BJ (cell line): ENCODE data around the gene KMO. TPM values are rescaled to one million over a fixed set of nuclear protein-coding genes. Genes with fewer than 3 reads are reported as not detected.

Experiments used
- CTCF ChIA-PET: fragments of 350-600 bp; formaldehyde crosslinking; extraction: SDS; loops from one replicate; lab custom pipeline; 2021; ENCODE audit warnings: antibody characterized with exemption, inconsistent platforms; lab: Yijun Ruan, JAX
- POLR2A ChIA-PET: fragments of 300-600 bp; sonication (Branson Sonifier 250); formaldehyde crosslinking; extraction: SDS; loops from one replicate; lab custom pipeline; 2021; ENCODE audit warnings: antibody characterized with exemption; lab: Charles Lee
- DNase-seq: peaks from one replicate; pipeline ENCODE4 v3.0.0-alpha.2; 2011; ENCODE audit warnings: low read depth
- H3K27me3 ChIP-seq: 2 replicates; pipeline ENCODE4 v1.6.0; 2011; ENCODE audit warnings: low read length; ENCODE audit not compliant: control insufficient read depth, insufficient read depth
- H3K36me3 ChIP-seq: 2 replicates; pipeline ENCODE4 v1.5.1; 2011; ENCODE audit warnings: low read length; ENCODE audit not compliant: control insufficient read depth, insufficient read depth
- H3K4me3 ChIP-seq: 2 replicates; pipeline ENCODE4 v1.5.1; 2011; ENCODE audit warnings: low read depth, mild to moderate bottlenecking, control low read depth, low read length
- polyA plus RNA-seq: library from polyadenylated mRNA; depleted of rRNA; stranded (reverse); fragments of >200 nt; gene quantifications from 2 replicates; pipeline ENCODE4 v1.2.3, GENCODE V29; 2011
- TF ChIP-seq, protein P1 (sequence below): IDR thresholded peaks from 2 replicates; pipeline ENCODE4 v1.5.1; 2011; ENCODE audit warnings: low read depth, mild to moderate bottlenecking, control low read depth, inconsistent platforms, low read length, moderate library complexity; ENCODE audit not compliant: insufficient read depth

Gene KMO
- polyA plus RNA-seq, 1 experiment, result not detected

DNA sequence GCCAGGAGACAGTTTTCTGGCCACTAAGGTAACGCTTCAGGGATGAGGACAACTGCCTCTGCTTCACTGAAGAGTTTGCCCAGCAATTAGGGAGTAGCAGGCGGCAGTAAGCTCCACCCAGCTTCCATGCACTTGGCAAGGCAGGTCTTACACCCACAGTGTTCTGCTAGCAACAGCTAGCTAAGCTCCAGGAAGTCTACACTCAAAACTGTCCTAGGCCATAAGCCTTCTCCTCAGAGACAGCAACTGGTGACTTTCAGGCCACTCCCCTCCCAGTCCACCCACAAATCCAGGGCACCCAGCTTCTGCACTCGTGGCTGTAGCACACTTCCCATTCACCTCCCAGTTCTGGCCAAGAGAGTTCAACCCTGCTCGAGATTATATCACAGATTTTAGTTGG lies 47.3 kb downstream of the KMO start:
- ChIA-PET CTCF (no interaction called here), POLR2A (no interaction called here)
- no peak for DNase-seq

DNA sequence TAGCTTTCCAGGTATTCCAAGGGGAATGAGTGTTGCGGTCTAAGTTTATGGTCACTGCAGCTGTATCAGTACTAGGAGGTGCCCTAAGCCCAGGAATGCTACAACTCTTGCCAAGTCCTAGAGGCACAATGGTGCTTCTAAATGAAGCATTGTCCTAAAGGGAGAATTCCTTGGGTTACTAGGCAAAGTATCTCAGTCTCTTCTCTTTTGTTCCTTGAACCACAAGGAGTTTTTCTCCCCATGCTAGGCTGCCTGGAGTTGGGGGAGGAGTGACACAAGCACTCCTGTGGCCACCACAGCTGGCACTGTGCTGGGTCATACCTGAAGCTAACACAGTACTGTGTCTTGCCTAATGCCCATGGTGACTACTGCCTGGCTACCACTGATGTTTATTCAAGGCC lies 50.7 kb downstream of the KMO start:
- ChIA-PET POLR2A (no interaction called here), CTCF (interaction anchor here (1.2 kb wide), 1 partner anchor 264 kb away, joined by 4 read pairs; no protein-coding TSS in a partner anchor)
- Histone ChIP-seq H3K27me3 (no peaks in the 10 kb centered on the region), H3K4me3 (no peak overlapping the region), H3K36me3 (no peaks in the 10 kb centered on the region)
- DNase-seq, result no peak
- TF ChIP-seq, protein P1, sequence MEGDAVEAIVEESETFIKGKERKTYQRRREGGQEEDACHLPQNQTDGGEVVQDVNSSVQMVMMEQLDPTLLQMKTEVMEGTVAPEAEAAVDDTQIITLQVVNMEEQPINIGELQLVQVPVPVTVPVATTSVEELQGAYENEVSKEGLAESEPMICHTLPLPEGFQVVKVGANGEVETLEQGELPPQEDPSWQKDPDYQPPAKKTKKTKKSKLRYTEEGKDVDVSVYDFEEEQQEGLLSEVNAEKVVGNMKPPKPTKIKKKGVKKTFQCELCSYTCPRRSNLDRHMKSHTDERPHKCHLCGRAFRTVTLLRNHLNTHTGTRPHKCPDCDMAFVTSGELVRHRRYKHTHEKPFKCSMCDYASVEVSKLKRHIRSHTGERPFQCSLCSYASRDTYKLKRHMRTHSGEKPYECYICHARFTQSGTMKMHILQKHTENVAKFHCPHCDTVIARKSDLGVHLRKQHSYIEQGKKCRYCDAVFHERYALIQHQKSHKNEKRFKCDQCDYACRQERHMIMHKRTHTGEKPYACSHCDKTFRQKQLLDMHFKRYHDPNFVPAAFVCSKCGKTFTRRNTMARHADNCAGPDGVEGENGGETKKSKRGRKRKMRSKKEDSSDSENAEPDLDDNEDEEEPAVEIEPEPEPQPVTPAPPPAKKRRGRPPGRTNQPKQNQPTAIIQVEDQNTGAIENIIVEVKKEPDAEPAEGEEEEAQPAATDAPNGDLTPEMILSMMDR, result no peak

More for the DNA sequence above, 47.3 kb downstream of the KMO start:
- Histone ChIP-seq H3K27me3 (no peaks in the 10 kb centered on the region), H3K36me3 (no peaks in the 10 kb centered on the region), H3K4me3 (no peak overlapping the region)
- TF ChIP-seq, protein P1, result no peak

DNA sequence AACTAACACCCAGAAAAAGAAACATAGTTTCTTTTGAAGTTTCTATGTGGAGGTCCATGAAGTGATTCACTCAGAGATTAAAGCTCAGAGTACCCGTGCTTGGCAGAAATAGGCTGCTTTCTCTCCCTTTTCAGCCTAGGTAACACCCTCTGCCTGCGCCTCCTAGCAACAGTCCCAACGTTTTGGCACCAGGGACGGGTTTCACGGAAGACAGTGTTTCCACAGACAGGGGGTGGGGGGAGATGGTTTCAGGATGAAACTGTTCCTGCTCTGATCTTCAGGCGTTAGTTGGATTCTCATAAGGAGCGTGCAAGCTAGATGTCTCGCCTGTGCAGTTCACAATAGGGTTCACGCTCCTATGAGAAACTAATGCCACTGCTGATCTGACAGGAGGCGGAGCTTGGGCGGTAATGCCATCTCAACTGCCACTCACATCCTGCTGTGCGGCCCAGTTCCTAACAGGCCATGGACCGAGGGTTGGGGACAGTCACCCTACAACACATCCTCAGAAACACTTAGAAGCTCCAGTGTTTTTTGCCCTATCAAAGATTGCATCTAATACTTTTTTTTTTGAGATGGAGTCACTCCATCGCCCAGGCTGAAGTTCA lies 54.8 kb downstream of the KMO start:
- no peak overlapping the region for H3K4me3 ChIP-seq
- no peaks in the 10 kb centered on the region for H3K27me3 ChIP-seq
- POLR2A ChIA-PET, result no interaction called here
- TF ChIP-seq, protein P1, result no peak
- no peaks in the 10 kb centered on the region for H3K36me3 ChIP-seq
- CTCF ChIA-PET, result interaction anchor here (0.8 kb wide), 1 partner anchor 10 kb away, joined by 3 read pairs; no protein-coding TSS in a partner anchor
- DNase-seq, result no peak

DNA sequence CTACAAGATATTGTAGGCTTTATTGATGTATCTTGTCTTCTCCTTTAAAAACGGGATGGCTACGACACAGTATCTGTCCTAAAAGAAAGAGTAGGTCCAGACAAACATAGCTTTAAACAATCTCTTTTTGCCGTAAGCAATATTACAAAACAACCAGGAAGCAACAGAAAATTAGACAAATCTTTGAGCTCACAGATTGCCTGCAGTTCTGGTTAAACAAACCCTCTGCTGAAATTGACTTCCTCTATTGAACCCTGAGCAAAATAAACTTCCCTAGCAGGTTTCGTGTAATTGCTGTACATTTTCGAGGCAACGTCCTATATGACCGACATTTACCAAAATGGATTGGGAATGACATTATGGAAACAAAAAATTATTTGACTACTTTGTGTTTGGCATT lies 57.3 kb downstream of the KMO start:
- Histone ChIP-seq H3K27me3 (no peaks in the 10 kb centered on the region), H3K4me3 (no peak overlapping the region), H3K36me3 (peaks cover 1% of the 10 kb centered on the region; the same call in 1 of the 2 replicates)
- TF ChIP-seq, protein P1, result no peak
- ChIA-PET CTCF (no interaction called here), POLR2A (no interaction called here)
- no peak for DNase-seq

DNA sequence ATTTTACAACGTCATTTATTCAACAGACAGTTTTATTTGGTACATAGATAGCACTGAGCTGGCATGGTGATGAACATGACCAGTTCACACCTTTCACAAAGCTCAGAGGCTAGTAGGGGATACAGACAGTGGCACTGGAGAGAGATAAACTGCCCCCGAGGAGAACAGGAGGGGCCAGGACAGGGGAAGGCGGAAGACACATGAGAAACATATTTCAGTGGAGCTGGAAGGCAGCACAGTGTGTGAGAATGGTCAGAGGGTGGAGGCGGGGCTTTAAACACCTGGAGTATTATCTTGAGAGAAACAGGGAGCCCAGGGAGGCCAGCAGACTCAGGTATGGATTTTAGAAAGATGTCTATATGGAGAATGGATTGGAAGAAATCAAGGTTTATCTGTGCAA lies 58.5 kb downstream of the KMO start:
- CTCF ChIA-PET, result no interaction called here
- no peak for DNase-seq
- POLR2A ChIA-PET, result no interaction called here

More for the DNA sequence above, 58.5 kb downstream of the KMO start:
- peaks cover 1% of the 10 kb centered on the region; the same call in 1 of the 2 replicates for H3K36me3 ChIP-seq
- TF ChIP-seq, protein P1, result no peak
- H3K27me3 ChIP-seq, result no peaks in the 10 kb centered on the region
- H3K4me3 ChIP-seq, result no peak overlapping the region
